HCT116 (cell line): Measurements from ENCODE around the gene HHATL. TPM values are rescaled to one million over a fixed set of nuclear protein-coding genes. Genes with fewer than 3 reads are reported as not detected.

Experiments used
- ATAC-seq: fragments of 200-7000 bp; cut with Tn5 transposase; 2 replicates; pipeline ENCODE4 v1.9.1; 2020; ENCODE audit warnings: mild to moderate bottlenecking, moderate library complexity
- BruUV-seq: library from RNA; stranded (reverse); fragments of 400-500 nt; replicated peaks from 2 replicates; lab custom pipeline; 2021; lab: Mats Ljungman, UMichigan
- CTCF ChIA-PET: fragments of 300-600 bp; sonication (Branson Sonifier 250); formaldehyde crosslinking; loops from one replicate; lab custom pipeline; 2021; ENCODE audit warnings: antibody characterized with exemption; lab: Charles Lee
- POLR2A ChIA-PET: fragments of 300-600, 350-600 bp; sonication (Branson Sonifier 250); formaldehyde crosslinking; loops from one replicate; lab custom pipeline; 2021; ENCODE audit warnings: antibody characterized with exemption; lab: Charles Lee
- RAD21 ChIA-PET, 2 experiments: fragments of 300-600 bp; sonication (Branson Sonifier 250); formaldehyde crosslinking; loops; one replicate each; lab custom pipeline; 2023; ENCODE audit warnings: low total read pairs in 2 of 2; ENCODE audit not compliant: uncharacterized antibody in 2 of 2, unreplicated experiment in 2 of 2, low non-redundant PET in 1 of 2; lab: Charles Lee
- DNase-seq: peaks from one replicate; pipeline ENCODE4 v3.0.0-alpha.2; 2010; ENCODE audit warnings: low read depth, low spot score
- H2AFZ ChIP-seq: fragments of 200-600 bp; shearing (Covaris generic), sonication (generic); 2 replicates; pipeline ENCODE4 v1.6.1; 2017; ENCODE audit warnings: low read depth, mixed run types, mixed read lengths, antibody characterized with exemption, low read length; ENCODE audit not compliant: poor library complexity, severe bottlenecking
- H3K27ac ChIP-seq: 2 replicates; pipeline ENCODE4 v1.5.1; 2012; ENCODE audit warnings: low read depth, low read length
- H3K27me3 ChIP-seq: fragments of 200-600 bp; sonication (generic); 2 replicates; pipeline ENCODE4 v1.6.1; 2016; ENCODE audit warnings: mixed run types, low read length, mixed read lengths; ENCODE audit not compliant: insufficient read depth
- H3K36me3 ChIP-seq, 2 experiments: fragments of 200-500 bp in 1 of 2; fragments of 200-600 bp in 1 of 2; sonication (Bioruptor generic) in 1 of 2; sonication (generic) in 1 of 2; 2 replicates each; pipeline versions ENCODE4 v1.5.1 to v1.6.1; 2014 to 2016; ENCODE audit warnings: low read length in 2 of 2, inconsistent platforms in 1 of 2, mixed read lengths in 1 of 2, mixed run types in 1 of 2; ENCODE audit not compliant: insufficient read depth in 2 of 2, control insufficient read depth in 1 of 2
- H3K4me1 ChIP-seq, 2 experiments: fragments of 200-600 bp in 1 of 2; sonication (generic) in 1 of 2; 2 replicates each; pipeline versions ENCODE4 v1.5.1 to v1.6.1; 2012 to 2017; ENCODE audit warnings: low read length in 2 of 2, inconsistent platforms in 1 of 2, mild to moderate bottlenecking in 1 of 2, mixed read lengths in 1 of 2, mixed run types in 1 of 2, moderate library complexity in 1 of 2; ENCODE audit not compliant: insufficient read depth in 2 of 2, control insufficient read depth in 1 of 2
- H3K4me2 ChIP-seq: fragments of 200-600 bp; sonication (generic); 2 replicates; pipeline ENCODE4 v1.6.1; 2017; ENCODE audit warnings: mixed run types, low read length, mixed read lengths
- H3K4me3 ChIP-seq, 2 experiments: fragments of 200-600 bp in 1 of 2; sonication (generic) in 1 of 2; replicated peaks in 1 of 2; 2 replicates each; pipeline ENCODE4 v1.5.1; 2011 to 2016; ENCODE audit warnings: low read length in 2 of 2, control low read depth in 1 of 2, low read depth in 1 of 2, mild to moderate bottlenecking in 1 of 2, mixed read lengths in 1 of 2, mixed run types in 1 of 2
- H3K79me2 ChIP-seq: fragments of 200-600 bp; sonication (generic); 2 replicates; pipeline ENCODE4 v1.6.1; 2017; ENCODE audit warnings: mild to moderate bottlenecking, mixed run types, low read length, moderate library complexity, mixed read lengths; ENCODE audit not compliant: insufficient read depth
- H3K9ac ChIP-seq: fragments of 200-600 bp; sonication (generic); 2 replicates; pipeline ENCODE4 v1.6.1; 2016; ENCODE audit warnings: low read length, mixed read lengths
- H3K9me2 ChIP-seq: fragments of 200-600 bp; sonication (generic), shearing (Covaris generic); 2 replicates; pipeline ENCODE4 v1.6.1; 2017; ENCODE audit warnings: mixed run types, mild to moderate bottlenecking, moderate library complexity; ENCODE audit not compliant: insufficient read depth
- H3K9me3 ChIP-seq, 2 experiments: fragments of 200-500 bp in 1 of 2; fragments of 200-600 bp in 1 of 2; sonication (Bioruptor generic) in 1 of 2; sonication (generic) in 1 of 2; 2 replicates each; pipeline ENCODE4 v1.6.1; 2014 to 2017; ENCODE audit warnings: low read length in 2 of 2, mixed read lengths in 2 of 2, inconsistent platforms in 1 of 2, low read depth in 1 of 2, mild to moderate bottlenecking in 1 of 2, mixed run types in 1 of 2, moderate library complexity in 1 of 2; ENCODE audit not compliant: control insufficient read depth in 1 of 2, insufficient read depth in 1 of 2
- H4K20me1 ChIP-seq: fragments of 200-600 bp; sonication (generic), shearing (Covaris generic); 2 replicates; pipeline ENCODE4 v1.6.1; 2017; ENCODE audit warnings: mixed run types, mild to moderate bottlenecking, moderate library complexity; ENCODE audit not compliant: insufficient read depth
- ATF3 ChIP-seq: IDR thresholded peaks from 2 replicates; pipeline ENCODE4 v1.6.1; 2012
- CTCF ChIP-seq, 3 experiments: fragments of 200-600 bp in 1 of 3; sonication (generic) in 1 of 3; IDR thresholded peaks in 2 of 3; conservative IDR thresholded peaks in 1 of 3; 2 replicates each; pipeline ENCODE4 v1.5.1; 2012 to 2017; ENCODE audit warnings: low read depth in 2 of 3, low read length in 2 of 3, antibody characterized with exemption in 1 of 3, borderline replicate concordance in 1 of 3, control low read depth in 1 of 3, mild to moderate bottlenecking in 1 of 3, mixed read lengths in 1 of 3, mixed run types in 1 of 3, moderate library complexity in 1 of 3; ENCODE audit not compliant: insufficient read depth in 1 of 3
- EGR1 ChIP-seq: IDR thresholded peaks from 2 replicates; pipeline ENCODE4 v1.6.1; 2012; ENCODE audit warnings: low read depth
- POLR2AphosphoS5 ChIP-seq: IDR thresholded peaks from 2 replicates; pipeline ENCODE4 v1.6.1; 2011; ENCODE audit warnings: mild to moderate bottlenecking, low read depth, low read length, moderate library complexity
- RAD21 ChIP-seq: IDR thresholded peaks from 2 replicates; pipeline ENCODE4 v1.6.1; 2012; ENCODE audit warnings: low read depth, mild to moderate bottlenecking
- intact Hi-C: fragments of 100-400 bp; cut with micrococcal nuclease; formaldehyde crosslinking; loops from 2 replicates; pipeline ENCODE4 v1.10.0; 2022
- total RNA-seq: library from RNA; stranded (reverse); gene quantifications from one replicate; pipeline ENCODE4 v1.2.1, GENCODE V29; 2021; ENCODE audit not compliant: unreplicated experiment

HHATL gene
- total RNA-seq, 1 experiment from 2014 or later: 0.52 TPM

GRCh38 chr3:42749753-42750231 lies 47.2 kb upstream of the HHATL start:
- H3K36me3 ChIP-seq: no peaks in the 10 kb centered on the region
- H3K79me2 ChIP-seq: no peaks in the 10 kb centered on the region
- H3K27me3 ChIP-seq: no peaks in the 10 kb centered on the region
- CTCF ChIA-PET: no interaction called here
- H3K9me2 ChIP-seq: no peaks in the 10 kb centered on the region
- no peak overlapping the region for H3K9ac ChIP-seq
- no peaks in the 10 kb centered on the region for H4K20me1 ChIP-seq
- no peak for DNase-seq
- no peak overlapping the region for H2AFZ ChIP-seq
- no TSS peak for BruUV-seq
- intact Hi-C loops: no loop called here
- no peak overlapping the region for H3K27ac ChIP-seq
- H3K9me3 ChIP-seq: no peaks in the 10 kb centered on the region
- H3K4me2 ChIP-seq: no peak overlapping the region
- POLR2A ChIA-PET: no interaction called here
- no peak overlapping the region for H3K4me3 ChIP-seq
- RAD21 ChIA-PET: no interaction called here
- TF ChIP-seq CTCF (IDR thresholded peaks at IDR 0.05 in 2 of 3, conservative IDR thresholded peaks at IDR 0.05 in 1 of 3; ENCODE audit: borderline replicate concordance in 1 of 3, insufficient read depth in 1 of 3, low read depth in 2 of 3, low read length in 2 of 3) (peak; percentile 43 to 47 (median 46); a peak in 5 of 6 replicates), RAD21 (peak; percentile 61), ATF3 (no peak), POLR2AphosphoS5 (no peak)
- TF ChIP-seq, all 23 proteins: peak for 2
- peak; percentile 78 for ATAC-seq
- H3K4me1 ChIP-seq: peaks cover 0 to 14% of the 10 kb centered on the region in 2 experiments; a peak in 1 of 4 replicates

GRCh38 chr3:42749025-42749752 lies 46.6 kb upstream of the HHATL start:
- TF ChIP-seq EGR1: no peak
- CTCF ChIA-PET: interaction anchor here (1.2 kb wide), 1 partner anchor 97 kb away, joined by 4 read pairs; no protein-coding TSS in a partner anchor
- POLR2A ChIA-PET: no interaction called here
- no peaks in the 10 kb centered on the region for H3K79me2 ChIP-seq
- RAD21 ChIA-PET: no interaction called here
- H3K27me3 ChIP-seq: no peaks in the 10 kb centered on the region
- no peaks in the 10 kb centered on the region for H3K9me3 ChIP-seq
- H4K20me1 ChIP-seq: no peaks in the 10 kb centered on the region
- intact Hi-C loops: no loop called here
- no TSS peak for BruUV-seq
- H3K4me2 ChIP-seq: no peak overlapping the region
- H3K36me3 ChIP-seq: no peaks in the 10 kb centered on the region
- H3K4me3 ChIP-seq: no peak overlapping the region
- H2AFZ ChIP-seq: no peak overlapping the region
- ATAC-seq (no peak), DNase-seq (no peak)
- no peak overlapping the region for H3K27ac ChIP-seq
- H3K9me2 ChIP-seq: no peaks in the 10 kb centered on the region
- no peak overlapping the region for H3K9ac ChIP-seq
- H3K4me1 ChIP-seq: peaks cover 0 to 19% of the 10 kb centered on the region in 2 experiments; a peak in 2 of 4 replicates
